T47D (cell line): ENCODE data around the gene RAB3IL1.
A peak's percentile ranks its signal among the peaks of the same experiment; 100 is the strongest.

Experiments
- DNase-seq, 2 experiments: peaks; one replicate each; pipeline versions ENCODE4 v3.0.0 to v3.0.0-alpha.2; 2011 to 2012; ENCODE audit warnings: low read depth in 1 of 2, low spot score in 1 of 2
- JUND ChIP-seq: IDR thresholded peaks from 2 replicates; pipeline ENCODE4 v1.6.1; 2012; ENCODE audit warnings: low read depth
- in situ Hi-C: cut with HindIII; loops from 2 replicates; pipeline ENCODE4 v1.10.0; 2016; ENCODE audit warnings: low sequenced_read_pairs, low pct_unique_long_range_greater_than_20kb

The RAB3IL1 gene

GRCh38 chr11:61868571-61869428 lies 48.6 kb downstream of the RAB3IL1 start:
- DNase-seq: no peak
- TF ChIP-seq JUND: no peak
- in situ Hi-C loops: no loop called here

- no peak for TF ChIP-seq JUND
- DNase-seq: no peak
- in situ Hi-C loops: no loop called here
Measured at GRCh38 chr11:61866958-61867343, 50.4 kb downstream of the RAB3IL1 start.

- DNase-seq: no peak
- TF ChIP-seq JUND: no peak
- in situ Hi-C loops: no loop called here
Measured at GRCh38 chr11:61866231-61866957, 51.0 kb downstream of the RAB3IL1 start.

GRCh38 chr11:61864814-61865775 lies 52.3 kb downstream of the RAB3IL1 start:
- in situ Hi-C loops: no loop called here
- no peak for DNase-seq

GRCh38 chr11:61863548-61864081 lies 53.8 kb downstream of the RAB3IL1 start:
- no peak for TF ChIP-seq JUND
- in situ Hi-C loops: no loop called here

More at GRCh38 chr11:61864814-61865775, 52.3 kb downstream of the RAB3IL1 start:
- TF ChIP-seq JUND: no peak

GRCh38 chr11:61862714-61863547 lies 54.4 kb downstream of the RAB3IL1 start:
- in situ Hi-C loops: no loop called here
- DNase-seq: no peak
- no peak for TF ChIP-seq JUND

More at GRCh38 chr11:61863548-61864081, 53.8 kb downstream of the RAB3IL1 start:
- no peak for DNase-seq

GRCh38 chr11:61861634-61862033 lies 55.7 kb downstream of the RAB3IL1 start:
- no peak for TF ChIP-seq JUND
- in situ Hi-C loops: no loop called here
- no peak for DNase-seq

GRCh38 chr11:61860054-61860903 lies 57.1 kb downstream of the RAB3IL1 start:
- peak in 1 of 2 experiments; percentile 76 for DNase-seq
- in situ Hi-C loops: no loop called here
- TF ChIP-seq JUND: no peak

- DNase-seq: no peak
- in situ Hi-C loops: no loop called here
- no peak for TF ChIP-seq JUND
Measured at GRCh38 chr11:61855939-61856680, 61.3 kb downstream of the RAB3IL1 start.
